Panc1 (cell line): ENCODE data around the gene OR56A5. TPM values are rescaled to one million over a fixed set of nuclear protein-coding genes. Genes with fewer than 3 reads are reported as not detected.

Experiments
- ATAC-seq: fragments of 200-7000 bp; cut with Tn5 transposase; 2 replicates; pipeline ENCODE4 v1.9.1; 2020; ENCODE audit warnings: mild to moderate bottlenecking, moderate library complexity
- BruUV-seq: library from RNA; stranded (reverse); fragments of 400-500 nt; replicated peaks from 2 replicates; lab custom pipeline; 2021; lab: Mats Ljungman, UMichigan
- CTCF ChIA-PET: fragments of 300-600 bp; sonication (Branson Sonifier 250); formaldehyde crosslinking; loops from one replicate; lab custom pipeline; 2022; ENCODE audit warnings: antibody characterized with exemption; lab: Charles Lee
- POLR2A ChIA-PET: fragments of 300-600 bp; sonication (Branson Sonifier 250); formaldehyde crosslinking; loops from one replicate; lab custom pipeline; 2022; ENCODE audit warnings: antibody characterized with exemption; lab: Charles Lee
- DNase-seq: peaks from one replicate; pipeline ENCODE4 v3.0.0-alpha.2; 2010; ENCODE audit warnings: low read depth, low spot score
- H3K27ac ChIP-seq: 2 replicates; pipeline ENCODE4 v1.5.1; 2011; ENCODE audit warnings: mild to moderate bottlenecking, low read length, inconsistent platforms
- H3K27me3 ChIP-seq: fragments of 200-500 bp; sonication (Bioruptor generic); 2 replicates; pipeline ENCODE4 v1.6.0; 2014; ENCODE audit warnings: low read length, inconsistent platforms; ENCODE audit not compliant: control insufficient read depth, insufficient read depth
- H3K36me3 ChIP-seq: fragments of 200-500 bp; sonication (Bioruptor generic); 2 replicates; pipeline ENCODE4 v1.5.1; 2014; ENCODE audit warnings: inconsistent platforms, mild to moderate bottlenecking, low read length, moderate library complexity; ENCODE audit not compliant: control insufficient read depth, insufficient read depth
- H3K4me1 ChIP-seq: 2 replicates; pipeline ENCODE4 v1.5.1; 2011; ENCODE audit warnings: inconsistent platforms, mild to moderate bottlenecking, low read length, moderate library complexity; ENCODE audit not compliant: control insufficient read depth, insufficient read depth
- H3K4me3 ChIP-seq, 2 experiments: 2 replicates each; pipeline ENCODE4 v1.5.1; 2011 to 2012; ENCODE audit warnings: low read depth in 2 of 2, low read length in 2 of 2, mild to moderate bottlenecking in 2 of 2, inconsistent platforms in 1 of 2, moderate library complexity in 1 of 2
- H3K9me3 ChIP-seq: fragments of 200-500 bp; sonication (Bioruptor generic); 2 replicates; pipeline ENCODE4 v1.5.1; 2014; ENCODE audit warnings: low read depth, mild to moderate bottlenecking, inconsistent platforms, low read length, moderate library complexity; ENCODE audit not compliant: control insufficient read depth, insufficient read depth
- CTCF ChIP-seq: fragments of 450-650 bp; IDR thresholded peaks from 2 replicates; pipeline ENCODE4 v1.5.1; 2017; ENCODE audit warnings: mild to moderate bottlenecking
- POLR2AphosphoS5 ChIP-seq: IDR thresholded peaks from 2 replicates; pipeline ENCODE4 v1.6.1; 2012; ENCODE audit warnings: mild to moderate bottlenecking, low read depth, low read length, moderate library complexity
- REST ChIP-seq, 2 experiments: IDR thresholded peaks; 2 replicates each; pipeline ENCODE4 v1.6.1; 2011 to 2012; ENCODE audit warnings: low read depth in 2 of 2, control low read depth in 1 of 2, low read length in 1 of 2, mild to moderate bottlenecking in 1 of 2, moderate library complexity in 1 of 2; ENCODE audit not compliant: insufficient read depth in 1 of 2
- SIN3A ChIP-seq: IDR thresholded peaks from 2 replicates; pipeline ENCODE4 v1.6.1; 2012; ENCODE audit warnings: low read depth, mild to moderate bottlenecking, low read length, moderate library complexity, borderline replicate concordance; ENCODE audit not compliant: insufficient read depth
- TCF7L2 ChIP-seq: IDR thresholded peaks from 2 replicates; pipeline ENCODE4 v1.6.1; 2011; ENCODE audit warnings: mild to moderate bottlenecking, low read depth, low read length, inconsistent platforms
- in situ Hi-C: cut with HindIII; loops from 2 replicates; pipeline ENCODE4 v1.10.0; 2016; ENCODE audit warnings: low sequenced_read_pairs, low pct_unique_long_range_greater_than_20kb
- intact Hi-C: fragments of 100-400 bp; cut with micrococcal nuclease; formaldehyde crosslinking; loops from one replicate; pipeline ENCODE4 v1.10.0; 2022; ENCODE audit not compliant: unreplicated experiment
- total RNA-seq: library from RNA; stranded (reverse); gene quantifications from one replicate; pipeline ENCODE4 v1.2.1, GENCODE V29; 2021; ENCODE audit not compliant: unreplicated experiment

The OR56A5 gene
- total RNA-seq, 1 experiment from 2014 or later, result not detected

- BruUV-seq, result no TSS peak
- peaks cover 3% of the 10 kb centered on the region; the same call in 1 of the 2 replicates for H3K9me3 ChIP-seq
- H3K27ac ChIP-seq, result no peak overlapping the region
- in situ Hi-C loops, result no loop called here
- H3K36me3 ChIP-seq, result no peaks in the 10 kb centered on the region
- H3K4me3 ChIP-seq, result no peak overlapping the region
- H3K4me1 ChIP-seq, result no peaks in the 10 kb centered on the region
- POLR2A ChIA-PET, result no interaction called here
- intact Hi-C loops, result no loop called here
- TF ChIP-seq SIN3A (no peak), POLR2AphosphoS5 (no peak), REST (IDR thresholded peaks at IDR 0.05; ENCODE audit: insufficient read depth in 1 of 2, low read depth in 2 of 2, low read length in 1 of 2) (no peak), CTCF (no peak), TCF7L2 (no peak)
- DNase-seq, result no peak
- CTCF ChIA-PET, result no interaction called here
- no peaks in the 10 kb centered on the region for H3K27me3 ChIP-seq
- ATAC-seq, result no peak
Measured at GRCh38 chr11:5932671-5933070, 35.6 kb downstream of the OR56A5 start.

GRCh38 chr11:5931061-5931460 is 37.2 kb downstream of the OR56A5 start:
- H3K27ac ChIP-seq, result no peak overlapping the region
- no TSS peak for BruUV-seq
- no peaks in the 10 kb centered on the region for H3K4me1 ChIP-seq
- TF ChIP-seq TCF7L2 (no peak), POLR2AphosphoS5 (no peak), REST (IDR thresholded peaks at IDR 0.05; ENCODE audit: insufficient read depth in 1 of 2, low read depth in 2 of 2, low read length in 1 of 2) (no peak), SIN3A (no peak), CTCF (no peak)
- H3K27me3 ChIP-seq, result no peaks in the 10 kb centered on the region
- H3K9me3 ChIP-seq, result no peaks in the 10 kb centered on the region
- in situ Hi-C loops, result no loop called here
- intact Hi-C loops, result no loop called here
- POLR2A ChIA-PET, result no interaction called here
- H3K4me3 ChIP-seq, result no peak overlapping the region
- no peak for DNase-seq
- ATAC-seq, result no peak
- CTCF ChIA-PET, result no interaction called here
- H3K36me3 ChIP-seq, result no peaks in the 10 kb centered on the region
